Keratinocyte (primary cell): ENCODE data around the gene CDRT4.

Source experiments
- CTCF ChIP-seq, 3 experiments: IDR thresholded peaks in 1 of 3; conservative IDR thresholded peaks in 1 of 3; optimal IDR thresholded peaks in 1 of 3; 2 replicates in 2 of 3; 3 replicates in 1 of 3; pipeline versions ENCODE3 to v1.5.1; 2011; ENCODE audit warnings: low read length in 3 of 3, mild to moderate bottlenecking in 3 of 3, moderate library complexity in 2 of 3, control low read depth in 1 of 3, inconsistent platforms in 1 of 3; ENCODE audit not compliant: insufficient read depth in 2 of 3; ENCODE audit errors: extremely low read depth in 1 of 3
- EZH2 ChIP-seq: IDR thresholded peaks from one replicate; pipeline ENCODE4 v1.6.1; 2012; ENCODE audit warnings: inconsistent platforms, mild to moderate bottlenecking, low read length, moderate library complexity

GRCh38 chr17:15509095-15509494 is 41.7 kb upstream of the CDRT4 start:
- TF ChIP-seq CTCF (optimal IDR thresholded peaks at IDR 0.05 in 1 of 3, IDR thresholded peaks at IDR 0.05 in 1 of 3, conservative IDR thresholded peaks at IDR 0.05 in 1 of 3; ENCODE audit: extremely low read depth in 1 of 3, insufficient read depth in 2 of 3, low read length in 3 of 3) (no peak), EZH2 (no peak)
